Left ventricle myocardium inferior (tissue), 1 donor: ENCODE measurements around the gene USHBP1. TPM values are rescaled to one million over a fixed set of nuclear protein-coding genes. Genes with fewer than 3 reads are reported as not detected.
"Not testable (repeated sequence)": the region's sequence is repeated elsewhere in the genome, so short reads cannot be mapped to it uniquely, and the experiment has no call there.

ENCODE experiments used
- DNase-seq: peaks from one replicate; pipeline ENCODE4 v3.0.0-alpha.2; 2020
- H3K27ac ChIP-seq: fragments of 200-600 bp; replicated peaks from 2 replicates; pipeline ENCODE4 v1.8.0; 2021
- H3K27me3 ChIP-seq: fragments of 200-600 bp; 2 replicates; pipeline ENCODE4 v1.8.0; 2021; ENCODE audit warnings: low read depth
- H3K36me3 ChIP-seq: fragments of 200-600 bp; 2 replicates; pipeline ENCODE4 v1.8.0; 2021
- H3K4me1 ChIP-seq: fragments of 200-600 bp; 2 replicates; pipeline ENCODE4 v1.8.0; 2021
- H3K4me3 ChIP-seq: fragments of 200-600 bp; 2 replicates; pipeline ENCODE4 v1.8.0; 2021; ENCODE audit warnings: mild to moderate bottlenecking, moderate library complexity
- H3K9me3 ChIP-seq: fragments of 200-600 bp; replicated peaks from 2 replicates; pipeline ENCODE4 v1.8.0; 2021
- CTCF ChIP-seq: fragments of 200-600 bp; IDR thresholded peaks from 2 replicates; pipeline ENCODE4 v1.8.0; 2021; ENCODE audit warnings: antibody characterized with exemption, mild to moderate bottlenecking, borderline replicate concordance
- intact Hi-C: fragments of 100-400 bp; cut with micrococcal nuclease; formaldehyde crosslinking; loops from one replicate; pipeline ENCODE4 v1.11.0; 2022
- total RNA-seq: library from RNA; stranded (reverse); fragmentation: NEBNext Ultra II Directional; extraction: Animal tissue kit (Norgen Biotek cat#: 25700); gene quantifications from one replicate; pipeline ENCODE4 v1.2.1, GENCODE V29; 2021
- donor health status: DM: no; HTN: yes; CAD: no; lungs with severe emphysema.

Gene USHBP1
- total RNA-seq, 1 donor from 2014 or later = 7.0 TPM

GRCh38 chr19:17302391-17303166 lies 38.0 kb upstream of the USHBP1 start:
- Histone ChIP-seq H3K27ac (peak overlapping the region; percentile 98), H3K4me3 (peak overlapping the region; percentile 92), H3K4me1 (peaks cover 53% of the 10 kb centered on the region), H3K36me3 (peaks cover 21% of the 10 kb centered on the region), H3K9me3 (peaks cover 7% of the 10 kb centered on the region), H3K27me3 (no peaks in the 10 kb centered on the region)
- no peak for TF ChIP-seq CTCF
- intact Hi-C loops = no loop called here
- no peak for DNase-seq

DNA sequence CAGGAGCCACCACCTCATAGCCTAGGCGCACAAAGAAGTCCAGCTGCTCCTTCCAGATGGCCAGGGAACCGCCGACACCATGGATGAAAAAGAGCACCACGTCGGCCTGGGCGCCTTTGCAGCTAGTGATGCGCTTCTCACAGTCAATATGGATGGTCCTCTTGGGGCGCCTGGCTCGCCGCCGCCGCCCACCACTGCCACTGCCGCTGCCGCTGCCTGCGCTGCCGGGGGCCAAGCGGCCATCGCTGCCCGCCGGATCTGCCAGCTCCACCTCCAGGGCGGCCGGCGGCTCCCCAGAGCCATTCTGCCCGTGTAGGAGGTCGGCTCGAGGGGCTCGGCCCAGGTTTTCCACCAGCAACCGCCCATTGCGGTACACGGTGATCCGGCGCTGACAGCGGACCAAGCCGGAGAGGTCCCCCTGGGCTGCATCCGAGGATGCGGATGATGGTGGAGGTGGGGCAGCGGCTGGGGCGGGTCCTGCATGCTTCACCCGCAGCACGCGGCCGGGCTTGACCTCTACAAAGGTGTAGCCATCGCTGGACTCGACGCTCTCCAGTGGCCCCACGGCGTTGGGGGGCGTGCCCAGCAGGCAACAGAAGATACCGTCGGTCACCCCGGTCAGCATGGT lies 36.6 kb upstream of the USHBP1 start:
- Histone ChIP-seq H3K27ac (no peak overlapping the region), H3K36me3 (peaks cover 29% of the 10 kb centered on the region), H3K4me1 (peaks cover 38% of the 10 kb centered on the region)

DNA sequence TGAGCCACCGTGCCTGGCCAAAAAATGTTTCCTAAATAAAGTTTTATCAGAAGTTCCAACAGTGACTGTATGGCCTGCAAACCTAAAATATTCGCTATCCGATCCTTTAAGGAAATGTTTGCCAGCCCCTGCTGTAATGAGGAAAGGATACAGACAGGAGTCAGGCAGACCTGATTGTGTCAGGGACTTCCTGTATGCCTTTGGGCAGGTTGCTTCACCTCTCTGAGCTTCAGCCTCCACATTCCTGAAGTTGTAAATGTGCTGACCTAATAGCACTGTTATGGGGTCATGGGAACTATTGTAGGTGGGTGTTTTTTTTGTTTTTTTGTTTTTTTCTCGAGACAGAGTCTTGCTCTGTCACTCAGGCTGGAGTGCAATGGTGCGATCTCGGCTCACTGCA lies 32.4 kb upstream of the USHBP1 start:
- H3K27ac ChIP-seq = no peak overlapping the region
- intact Hi-C loops = loop anchor here (10.0 kb wide), 1 partner anchor 88 kb away; no protein-coding TSS in a partner anchor
- peaks cover 9% of the 10 kb centered on the region for H3K4me1 ChIP-seq
- H3K27me3 ChIP-seq = no peaks in the 10 kb centered on the region
- no peak for TF ChIP-seq CTCF
- H3K36me3 ChIP-seq = peaks cover 34% of the 10 kb centered on the region
- DNase-seq = no peak
- H3K9me3 ChIP-seq = peaks cover 7% of the 10 kb centered on the region
- no peak overlapping the region for H3K4me3 ChIP-seq

More for the DNA sequence above, 36.6 kb upstream of the USHBP1 start:
- intact Hi-C loops = no loop called here
- peaks cover 7% of the 10 kb centered on the region for H3K9me3 ChIP-seq
- no peak for TF ChIP-seq CTCF
- no peak overlapping the region for H3K4me3 ChIP-seq
- no peaks in the 10 kb centered on the region for H3K27me3 ChIP-seq
- no peak for DNase-seq

GRCh38 chr19:17296273-17296672 lies 31.7 kb upstream of the USHBP1 start:
- TF ChIP-seq CTCF = no peak
- no peak for DNase-seq
- intact Hi-C loops = loop anchor here (10.0 kb wide), 1 partner anchor 89 kb away; no protein-coding TSS in a partner anchor

GRCh38 chr19:17295551-17295950 lies 31.0 kb upstream of the USHBP1 start:
- not testable (repeated sequence) for H3K27ac ChIP-seq, DNase-seq, H3K9me3 ChIP-seq, H3K27me3 ChIP-seq, H3K4me1 ChIP-seq, H3K4me3 ChIP-seq
- peaks cover 31% of the 10 kb centered on the region for H3K36me3 ChIP-seq
- intact Hi-C loops = loop anchor here (10.0 kb wide), 1 partner anchor 89 kb away; no protein-coding TSS in a partner anchor

More at GRCh38 chr19:17296273-17296672, 31.7 kb upstream of the USHBP1 start:
- Histone ChIP-seq H3K9me3 (peaks cover 7% of the 10 kb centered on the region), H3K27ac (no peak overlapping the region), H3K36me3 (peaks cover 34% of the 10 kb centered on the region), H3K4me3 (no peak overlapping the region), H3K27me3 (no peaks in the 10 kb centered on the region), H3K4me1 (peaks cover 9% of the 10 kb centered on the region)
